GM12892 (cell line): ENCODE measurements around the gene BRD3OS.

Experiments
- POLR2A ChIP-seq: IDR thresholded peaks from 2 replicates; pipeline ENCODE4 v1.6.1; 2011; ENCODE audit warnings: low read depth, low read length, control low read depth
- POLR2AphosphoS5 ChIP-seq: IDR thresholded peaks from 2 replicates; pipeline ENCODE4 v1.6.1; 2011; ENCODE audit warnings: low read depth, low read length, control low read depth

- TF ChIP-seq POLR2AphosphoS5 (no peak), POLR2A (peak; percentile 58)
These were observed 40.5 kb downstream of the BRD3OS start for GRCh38 chr9:134065612-134066419.
